H1 (cell line): ENCODE data around the gene C19orf38. TPM values are rescaled to one million over a fixed set of nuclear protein-coding genes. Genes with fewer than 3 reads are reported as not detected.

ENCODE experiments used
- BCL11A ChIP-seq, 2 experiments: IDR thresholded peaks; one replicate each; pipeline ENCODE4 v1.6.1; 2011; ENCODE audit warnings: low read depth in 2 of 2, low read length in 2 of 2, mild to moderate bottlenecking in 2 of 2
- CHD7 ChIP-seq: fragments of 300-600 bp; sonication (generic); IDR thresholded peaks from 2 replicates; pipeline ENCODE4 v1.7.1; 2012; ENCODE audit warnings: low read length, moderate library complexity, mild to moderate bottlenecking, inconsistent platforms; ENCODE audit not compliant: insufficient replicate concordance
- JUN ChIP-seq: IDR thresholded peaks from 2 replicates; pipeline ENCODE4 v1.6.1; 2011; ENCODE audit warnings: low read depth, mild to moderate bottlenecking, improper control_type of control experiment, low read length
- JUND ChIP-seq: IDR thresholded peaks from 2 replicates; pipeline ENCODE4 v1.6.1; 2011; ENCODE audit warnings: mild to moderate bottlenecking, improper control_type of control experiment, low read length
- MAFK ChIP-seq: IDR thresholded peaks from 2 replicates; pipeline ENCODE4 v1.6.1; 2012; ENCODE audit warnings: low read depth, mild to moderate bottlenecking, improper control_type of control experiment, low read length
- POLR2A ChIP-seq, 2 experiments: IDR thresholded peaks; 1 replicate in 1 of 2; 2 replicates in 1 of 2; pipeline ENCODE4 v1.6.1; 2011; ENCODE audit warnings: low read depth in 2 of 2, low read length in 2 of 2, mild to moderate bottlenecking in 2 of 2; ENCODE audit errors: control extremely low read depth in 1 of 2
- RFX5 ChIP-seq: IDR thresholded peaks from 2 replicates; pipeline ENCODE4 v1.6.1; 2011; ENCODE audit warnings: low read depth, low read length, improper control_type of control experiment, borderline replicate concordance
- SIRT6 ChIP-seq: IDR thresholded peaks from one replicate; pipeline ENCODE4 v1.7.1; 2012; ENCODE audit warnings: low read length, inconsistent platforms
- SP1 ChIP-seq: IDR thresholded peaks from 2 replicates; pipeline ENCODE4 v1.6.1; 2011; ENCODE audit warnings: low read depth, low read length
- SP2 ChIP-seq: IDR thresholded peaks from 2 replicates; pipeline ENCODE4 v1.6.1; 2012; ENCODE audit warnings: mild to moderate bottlenecking, low read length, inconsistent platforms
- TAF1 ChIP-seq: IDR thresholded peaks from 2 replicates; pipeline ENCODE4 v1.6.1; 2011; ENCODE audit warnings: mild to moderate bottlenecking, low read depth, low read length
- TBP ChIP-seq: IDR thresholded peaks from 2 replicates; pipeline ENCODE4 v1.6.1; 2011; ENCODE audit warnings: low read depth, low read length, improper control_type of control experiment
- polyA plus RNA-seq, 7 experiments: library from polyadenylated mRNA; depleted of rRNA in 3 of 7; stranded (reverse) in 5 of 7; unstranded in 2 of 7; fragments of >200 nt in 5 of 7; fragments of 200-250 nt in 2 of 7; gene quantifications; 1 replicate in 5 of 7; 2 replicates in 1 of 7; 4 replicates in 1 of 7; pipeline versions ENCODE4 v1.2.1 to v1.2.3, GENCODE V29; 2011 to 2013; ENCODE audit warnings: missing spikeins in 2 of 7, mixed read lengths in 2 of 7
- total RNA-seq: library from RNA; stranded (reverse); fragmentation: NEBNext Ultra II Directional; extraction: Animal tissue kit (Norgen Biotek cat#: 25700); gene quantifications from 2 replicates; pipeline ENCODE4 v1.2.1, GENCODE V29; 2021

C19orf38 gene
- total and polyA plus RNA-seq, 2 of the 8 experiments (the other 6 are each of a cell fraction or from before 2014, with no cell fraction given), result 0.53 TPM; not detected in 1

GRCh38 chr19:10891405-10892086, 43.3 kb downstream of the C19orf38 start (continued):
- TF ChIP-seq CHD7 (no peak), SP1 (no peak), BCL11A (IDR thresholded peaks at IDR 0.05; ENCODE audit: low read depth in 2 of 2, low read length in 2 of 2) (no peak), POLR2A (IDR thresholded peaks at IDR 0.05; ENCODE audit: control extremely low read depth in 1 of 2, low read depth in 2 of 2, low read length in 2 of 2) (no peak), RFX5 (no peak), MAFK (no peak), JUND (no peak), SP2 (no peak), JUN (no peak), TAF1 (no peak), SIRT6 (no peak), TBP (no peak)
